Measurements from ENCODE around the gene EFCAB5.

The EFCAB5 gene

DNA sequence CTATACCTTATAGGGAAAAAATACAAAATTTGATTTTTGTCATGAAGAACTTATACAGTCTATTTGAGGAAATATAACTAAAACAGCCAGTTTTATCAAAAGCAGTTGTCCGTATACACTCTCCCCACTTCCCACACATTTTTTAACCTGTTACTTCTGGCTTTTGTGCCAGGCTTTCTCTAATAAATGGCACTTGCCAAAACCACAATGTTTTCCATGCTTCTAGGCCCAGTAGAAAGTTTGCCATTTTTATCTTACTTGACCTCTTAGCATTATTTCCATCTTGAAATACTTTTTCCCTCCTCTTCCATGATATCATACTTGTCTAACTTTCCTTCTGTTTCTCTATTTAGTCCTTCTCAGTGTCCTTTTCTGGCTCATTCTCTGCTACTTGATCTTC, 38.8 kb downstream of the EFCAB5 start:
- H3K27me3 ChIP-seq (ENCODE audit: insufficient read depth, low read depth, severe bottlenecking): no peaks in the 10 kb centered on the region
- TF ChIP-seq CTCF (IDR thresholded peaks at IDR 0.05; ENCODE audit: low read depth, low read length): no peak
- H3K27ac ChIP-seq: no peak overlapping the region
- no peak for DNase-seq
- H3K4me3 ChIP-seq (ENCODE audit: low read depth, low read length): no peak overlapping the region
- no peaks in the 10 kb centered on the region for H3K36me3 ChIP-seq
- no peaks in the 10 kb centered on the region for H3K9me3 ChIP-seq (ENCODE audit: severe bottlenecking)

GRCh38 chr17:29982991-29983653, 41.7 kb downstream of the EFCAB5 start:
- Histone ChIP-seq H3K27ac (no peak overlapping the region), H3K9me3 (ENCODE audit: severe bottlenecking) (peaks cover 4% of the 10 kb centered on the region), H3K4me3 (ENCODE audit: low read depth, low read length) (no peak overlapping the region), H3K36me3 (no peaks in the 10 kb centered on the region), H3K27me3 (ENCODE audit: insufficient read depth, low read depth, severe bottlenecking) (no peaks in the 10 kb centered on the region)
- no peak for TF ChIP-seq CTCF (IDR thresholded peaks at IDR 0.05; ENCODE audit: low read depth, low read length)
- no peak for DNase-seq

DNA sequence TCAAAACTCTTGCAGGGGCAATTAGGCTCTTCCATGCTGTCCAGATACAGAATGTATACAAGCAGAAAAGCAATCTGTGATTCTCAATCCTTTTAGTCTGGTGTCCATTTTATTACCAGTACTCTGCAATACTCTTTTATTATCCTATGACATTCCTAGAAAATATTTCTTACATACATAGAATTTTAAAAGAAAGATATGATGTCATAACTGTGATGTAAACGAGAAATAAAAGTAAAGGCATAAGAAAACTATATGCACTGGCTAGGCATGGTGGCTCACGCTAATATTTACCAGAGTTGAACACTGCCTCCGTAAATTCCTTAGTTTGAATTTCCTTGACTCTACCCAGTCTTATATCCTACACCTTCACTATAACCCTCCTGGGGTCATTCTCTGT, 55.0 kb downstream of the EFCAB5 start:
- TF ChIP-seq CTCF (IDR thresholded peaks at IDR 0.05; ENCODE audit: low read depth, low read length): no peak
- no peaks in the 10 kb centered on the region for H3K27me3 ChIP-seq (ENCODE audit: insufficient read depth, low read depth, severe bottlenecking)
- no peaks in the 10 kb centered on the region for H3K36me3 ChIP-seq
- DNase-seq: no peak
- H3K4me3 ChIP-seq (ENCODE audit: low read depth, low read length): no peak overlapping the region
- peaks cover under 1% of the 10 kb centered on the region for H3K9me3 ChIP-seq (ENCODE audit: severe bottlenecking)
- H3K27ac ChIP-seq: no peak overlapping the region

DNA sequence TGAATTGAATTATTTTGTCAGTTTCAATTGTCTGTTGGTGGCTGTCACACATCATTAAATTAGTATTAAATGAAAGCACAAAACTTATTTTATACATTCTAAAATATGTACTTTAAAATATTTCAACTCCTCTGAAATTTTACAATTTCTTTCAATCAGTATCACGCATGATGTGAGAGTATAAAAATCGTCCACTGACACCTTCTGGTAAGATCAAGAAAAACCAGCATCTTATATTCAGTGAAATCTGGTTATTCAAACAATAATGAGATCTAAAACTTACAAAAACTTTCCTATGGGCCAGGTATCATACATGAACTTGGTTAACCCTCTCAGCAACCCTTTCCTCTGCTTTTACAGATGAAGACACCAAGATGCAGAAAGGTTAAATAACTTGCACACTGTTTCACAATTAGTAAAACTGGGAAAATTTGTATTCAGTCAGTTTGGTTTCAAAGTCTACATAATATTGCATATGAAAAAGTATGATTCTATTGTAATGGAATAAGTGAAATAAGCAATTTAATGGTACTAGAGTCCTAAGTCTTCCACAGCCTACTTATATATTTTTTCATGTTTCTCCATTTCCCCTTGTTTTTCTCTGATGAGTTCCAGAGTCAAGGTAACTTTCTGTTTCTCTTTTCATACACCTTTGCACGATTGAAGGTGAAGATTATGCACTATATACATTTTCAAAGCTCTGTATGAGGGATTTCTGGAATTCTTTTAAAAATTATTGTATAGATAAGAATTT, 58.7 kb downstream of the EFCAB5 start:
- Histone ChIP-seq H3K9me3 (ENCODE audit: severe bottlenecking) (no peaks in the 10 kb centered on the region), H3K27me3 (ENCODE audit: insufficient read depth, low read depth, severe bottlenecking) (no peaks in the 10 kb centered on the region), H3K27ac (no peak overlapping the region), H3K4me3 (ENCODE audit: low read depth, low read length) (no peak overlapping the region), H3K36me3 (no peaks in the 10 kb centered on the region)
- no peak for DNase-seq
- TF ChIP-seq CTCF (IDR thresholded peaks at IDR 0.05; ENCODE audit: low read depth, low read length): no peak

- no peak overlapping the region for H3K27ac ChIP-seq
- H3K9me3 ChIP-seq (ENCODE audit: severe bottlenecking): no peaks in the 10 kb centered on the region
- H3K27me3 ChIP-seq (ENCODE audit: insufficient read depth, low read depth, severe bottlenecking): no peaks in the 10 kb centered on the region
- no peak overlapping the region for H3K4me3 ChIP-seq (ENCODE audit: low read depth, low read length)
- no peaks in the 10 kb centered on the region for H3K36me3 ChIP-seq
- no peak for DNase-seq
- no peak for TF ChIP-seq CTCF (IDR thresholded peaks at IDR 0.05; ENCODE audit: low read depth, low read length)
These were observed 59.4 kb downstream of the EFCAB5 start for GRCh38 chr17:30000755-30001257.

Measured in WERI-Rb-1 (cell line).